GM18868 (cell line): Measurements from ENCODE around the gene ABCA1.
"Not testable (repeated sequence)": the region's sequence is repeated elsewhere in the genome, so short reads cannot be mapped to it uniquely, and the experiment has no call there.

Source experiments
- ATAC-seq: cut with Tn5 transposase; IDR thresholded peaks from one replicate; pipeline ENCODE4 v1.9.1; 2021; ENCODE audit warnings: mild to moderate bottlenecking, moderate library complexity; ENCODE audit not compliant: unreplicated experiment

Gene ABCA1

DNA sequence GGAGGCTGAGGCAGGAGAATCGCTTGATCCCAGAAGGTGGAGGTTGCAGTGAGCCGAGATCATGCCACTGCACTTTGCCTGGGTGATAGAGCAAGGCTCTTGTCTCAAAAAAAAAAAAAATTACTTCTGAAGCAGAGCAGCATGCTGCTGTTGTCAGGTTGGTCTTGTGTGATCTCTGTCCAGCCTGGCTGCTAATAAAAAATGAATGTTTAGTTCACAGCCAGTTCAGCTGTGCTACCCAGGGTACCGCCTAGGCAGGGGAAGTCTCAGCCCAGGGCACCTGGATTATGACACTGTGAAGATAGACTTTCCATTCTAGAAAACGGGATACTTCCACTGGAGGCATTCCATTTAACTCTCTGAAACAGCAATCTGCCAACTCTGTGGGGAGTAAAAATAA lies 23.5 kb upstream of the ABCA1 start:
- no peak for ATAC-seq

- ATAC-seq = no peak
Measured at GRCh38 chr9:104950838-104951237, 22.9 kb upstream of the ABCA1 start.

- ATAC-seq = no peak
Measured at GRCh38 chr9:104948277-104948676, 20.3 kb upstream of the ABCA1 start.

- ATAC-seq = no peak
Measured at GRCh38 chr9:104944871-104945270, 16.9 kb upstream of the ABCA1 start.

- ATAC-seq = no peak
Measured at GRCh38 chr9:104944356-104944755, 16.4 kb upstream of the ABCA1 start.

- no peak for ATAC-seq
Measured at GRCh38 chr9:104941597-104941996, 13.6 kb upstream of the ABCA1 start.

DNA sequence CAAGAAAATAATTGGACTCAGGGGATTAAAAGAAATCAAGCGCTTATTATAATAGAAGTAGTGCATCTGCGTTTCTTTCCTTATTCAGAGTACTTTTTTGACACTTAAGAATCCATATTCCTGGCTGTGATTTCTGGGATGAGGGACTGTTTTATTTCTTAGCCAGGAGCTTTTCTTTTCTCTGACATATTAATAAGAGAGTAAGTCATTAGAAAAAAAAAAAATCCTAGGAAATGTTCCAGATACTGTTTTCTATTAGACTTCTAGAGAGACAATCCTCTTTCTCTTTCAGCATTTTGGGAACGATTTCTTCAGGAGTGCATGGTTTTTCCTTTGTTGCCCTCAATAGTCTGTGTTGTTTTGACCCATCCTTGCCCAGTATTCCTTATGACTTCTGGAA lies 8.3 kb upstream of the ABCA1 start:
- ATAC-seq = no peak

DNA sequence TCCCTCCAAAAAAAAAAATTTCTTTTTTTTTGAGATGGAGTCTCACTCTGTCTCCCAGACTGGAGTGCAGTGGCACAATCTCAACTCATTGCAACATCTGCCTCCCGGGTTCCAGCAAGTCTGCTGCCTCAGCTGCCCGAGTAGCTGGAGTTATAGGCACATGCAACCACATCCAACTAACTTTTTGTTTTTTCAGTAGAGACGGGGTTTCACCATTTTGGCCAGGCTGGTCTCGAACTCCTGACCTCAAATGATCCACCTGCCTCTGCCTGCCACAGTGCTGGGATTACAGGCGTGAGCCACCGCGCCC lies 7.5 kb upstream of the ABCA1 start:
- not testable (repeated sequence) for ATAC-seq

DNA sequence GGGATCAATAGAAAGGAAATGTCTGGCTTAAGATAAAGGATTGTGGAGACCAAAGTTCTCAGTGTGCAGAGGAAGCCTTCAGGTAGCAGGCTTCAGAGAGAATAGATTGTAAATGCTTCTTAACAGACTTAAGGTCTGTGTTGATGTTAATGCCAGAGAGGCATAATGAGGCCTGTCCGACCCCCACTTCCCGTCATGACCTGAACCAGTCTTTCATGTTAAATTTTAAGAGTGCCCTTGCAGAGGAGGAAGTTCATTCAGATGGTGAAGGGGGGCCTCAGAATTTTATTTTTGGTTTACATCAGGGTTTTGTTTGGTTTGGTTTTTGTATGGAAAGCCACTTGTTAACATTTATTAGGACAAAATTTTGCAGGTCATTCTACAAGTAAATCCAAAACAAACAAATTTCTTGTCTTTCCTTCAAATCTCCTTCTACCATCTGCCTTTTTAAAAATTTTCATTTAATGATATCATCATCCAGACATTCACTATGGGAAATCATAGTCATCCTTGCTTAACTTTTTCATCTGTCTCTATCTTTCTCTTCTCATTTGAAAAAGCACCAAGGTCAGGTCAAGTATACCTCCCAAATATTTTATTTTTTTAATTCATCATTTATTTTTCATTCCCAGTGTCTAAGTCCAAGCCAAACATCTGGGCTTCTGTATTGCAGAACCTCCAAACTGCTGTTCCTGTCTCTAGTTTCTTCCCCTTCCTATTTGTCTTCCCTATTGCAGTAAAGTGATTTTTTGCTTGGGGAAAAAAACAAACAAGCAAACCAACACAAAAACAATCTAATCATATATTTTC lies 6.9 kb upstream of the ABCA1 start:
- no peak for ATAC-seq

GRCh38 chr9:104933091-104933490 lies 5.1 kb upstream of the ABCA1 start:
- ATAC-seq = not testable (repeated sequence)

GRCh38 chr9:104931256-104931655 lies 3.3 kb upstream of the ABCA1 start:
- ATAC-seq = no peak

DNA sequence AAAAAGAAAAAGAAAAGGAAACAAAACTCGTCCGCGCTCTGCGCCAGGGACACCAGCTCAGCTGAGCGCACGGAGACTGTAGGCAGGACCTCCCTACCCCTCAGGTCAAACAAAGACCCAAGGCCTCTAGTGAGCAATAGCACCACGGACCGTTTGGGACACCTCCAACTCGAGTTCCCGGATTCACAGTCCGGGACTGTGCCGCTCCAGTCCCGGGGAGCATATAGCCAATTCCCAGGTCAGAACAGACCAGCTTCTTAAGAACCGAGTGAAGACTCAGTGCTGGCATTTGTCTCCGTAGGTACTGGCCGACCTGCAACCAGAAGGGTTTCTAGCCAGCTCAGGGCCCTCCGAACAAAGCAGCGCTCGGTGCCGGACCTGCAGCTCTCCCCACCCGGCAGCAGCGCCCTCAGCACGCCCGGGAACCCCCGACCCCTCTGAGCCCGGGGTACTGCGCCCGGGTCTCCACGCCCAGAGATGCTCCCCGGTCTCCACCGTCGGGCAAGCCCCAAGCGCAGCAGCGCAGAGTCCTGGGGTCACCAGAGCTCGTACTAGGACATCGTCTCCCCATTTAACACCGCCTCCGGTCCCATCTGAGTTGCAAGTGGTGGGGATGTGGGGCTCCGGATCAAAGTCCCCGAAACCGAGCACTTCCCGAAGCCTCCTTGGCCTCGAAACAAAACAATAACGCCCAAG lies 591 bp downstream of the ABCA1 start:
- ATAC-seq = peak; percentile 12

GRCh38 chr9:104923740-104924139 lies 4.2 kb downstream of the ABCA1 start:
- peak; percentile 78 for ATAC-seq

- ATAC-seq = no peak
Measured at GRCh38 chr9:104923289-104923688, 4.7 kb downstream of the ABCA1 start.

GRCh38 chr9:104922748-104923147 lies 5.2 kb downstream of the ABCA1 start:
- ATAC-seq = not testable (repeated sequence)

DNA sequence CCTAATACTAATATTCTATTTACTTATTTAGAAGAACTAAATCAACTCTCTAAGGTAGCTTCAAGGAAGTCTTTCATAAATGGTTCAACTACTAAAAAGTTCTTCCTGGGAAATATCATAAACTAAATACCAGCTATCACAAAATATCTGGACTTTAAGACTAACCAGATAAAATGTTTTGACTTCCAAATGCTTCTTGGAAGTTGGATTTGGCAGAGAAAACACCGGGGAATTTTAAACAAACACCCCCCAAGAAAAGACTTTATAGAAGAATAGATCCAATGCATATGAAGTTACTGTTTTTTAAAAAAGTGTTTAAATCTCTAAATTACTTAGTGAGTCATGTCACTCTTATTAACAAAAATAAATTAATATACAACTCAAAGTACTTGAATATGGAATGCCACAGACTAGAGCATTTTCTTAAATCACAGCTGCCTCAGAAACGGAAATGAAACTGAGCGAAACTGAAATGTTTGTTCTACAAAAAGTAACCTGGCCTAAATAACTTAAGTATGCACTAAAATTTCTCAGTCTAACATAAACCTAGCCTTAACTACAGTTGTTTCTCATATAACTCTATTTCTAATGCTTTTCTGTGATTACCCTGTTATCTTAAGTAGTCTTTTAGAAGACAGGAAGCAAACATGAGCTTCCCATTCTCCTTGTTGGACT lies 6.8 kb downstream of the ABCA1 start:
- peak; percentile 54 for ATAC-seq

DNA sequence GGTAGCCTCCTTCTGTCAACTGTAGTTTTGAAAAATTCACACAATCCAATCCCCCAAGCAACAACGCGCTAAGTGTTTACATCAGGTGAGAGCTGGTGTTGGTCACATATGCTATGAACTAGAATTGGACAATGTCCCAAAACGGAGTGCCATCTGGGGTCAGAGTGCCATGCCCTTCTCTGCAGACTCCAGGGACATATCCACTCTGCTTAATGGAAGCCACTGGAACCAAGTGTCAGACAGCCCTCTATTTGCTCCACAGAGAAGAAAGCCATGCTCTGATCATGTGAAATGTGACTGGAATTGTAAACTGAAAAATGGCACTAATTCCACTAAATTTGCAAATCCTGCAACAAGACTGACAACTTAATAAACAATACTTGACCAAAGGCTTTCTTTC lies 12.2 kb downstream of the ABCA1 start:
- ATAC-seq = no peak

- no peak for ATAC-seq
Measured at GRCh38 chr9:104915049-104915448, 12.9 kb downstream of the ABCA1 start.

DNA sequence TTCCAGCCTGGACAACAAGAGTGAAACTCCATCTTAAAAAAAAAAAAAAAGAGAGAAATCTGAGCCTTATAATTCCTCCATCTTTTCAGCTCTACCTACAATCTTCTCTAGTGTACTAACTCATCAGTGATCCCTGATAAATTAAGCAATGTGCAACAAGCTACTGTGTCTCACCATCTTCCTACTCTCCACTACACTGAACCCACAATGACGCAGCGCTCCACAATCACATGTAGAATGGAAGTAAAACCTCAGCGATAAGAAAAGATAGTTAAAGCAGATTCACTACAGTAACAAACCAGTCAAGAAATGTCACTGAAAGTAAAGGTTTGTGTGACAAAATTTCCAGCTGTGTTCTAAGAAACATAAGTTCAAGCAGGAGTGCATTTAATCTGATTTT lies 13.5 kb downstream of the ABCA1 start:
- ATAC-seq = no peak

DNA sequence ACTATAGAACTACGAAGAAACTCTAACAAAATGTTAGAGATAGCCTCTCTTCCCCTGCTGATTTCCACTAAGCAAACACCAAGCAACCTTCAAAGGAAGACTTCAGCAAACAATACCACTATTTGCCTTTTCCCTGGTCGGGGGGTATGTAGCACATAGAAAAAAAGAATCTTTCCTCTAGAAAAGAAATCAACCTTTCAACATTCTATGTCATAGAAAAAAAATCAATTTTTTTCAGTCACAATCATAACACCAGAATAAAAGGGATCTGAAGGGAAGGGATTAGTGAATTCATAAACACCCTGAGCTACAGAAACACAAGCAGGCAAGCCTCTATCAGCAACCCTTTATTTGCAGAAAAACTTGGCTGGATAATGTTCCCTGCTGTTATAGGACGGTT lies 15.3 kb downstream of the ABCA1 start:
- ATAC-seq = no peak

- ATAC-seq = no peak
Measured at GRCh38 chr9:104911032-104911607, 16.8 kb downstream of the ABCA1 start.
